Measurements from ENCODE around the gene PTPRO. TPM values are rescaled to one million over a fixed set of nuclear protein-coding genes. Genes with fewer than 3 reads are reported as not detected.
A peak's percentile ranks its signal among the peaks of the same experiment; 100 is the strongest.

Gene PTPRO
- total RNA-seq, 2 donors from 2014 or later, result 1.1 to 4.5 TPM

GRCh38 chr12:15526033-15526432, 203.7 kb downstream of the PTPRO start:
- peak; percentile 57 for ATAC-seq
- Mint-ChIP-seq H3K4me3 (no peak overlapping the region), H3K27me3 (peaks cover 22% of the 10 kb centered on the region), H3K27ac (no peak overlapping the region), H3K36me3 (ENCODE audit: low read depth) (no peaks in the 10 kb centered on the region), H3K4me1 (peaks cover 2% of the 10 kb centered on the region)
- no peak for DNase-seq
- H3K9me3 ChIP-seq (ENCODE audit: control insufficient read depth, low read length, poor library complexity, severe bottlenecking), result no peaks in the 10 kb centered on the region

GRCh38 chr12:15527201-15528080, 205.1 kb downstream of the PTPRO start:
- Mint-ChIP-seq H3K27me3 (peaks cover 18% of the 10 kb centered on the region), H3K4me3 (no peak overlapping the region), H3K4me1 (peaks cover 4% of the 10 kb centered on the region), H3K36me3 (ENCODE audit: low read depth) (no peaks in the 10 kb centered on the region), H3K27ac (no peak overlapping the region)
- no peak for DNase-seq
- no peak for ATAC-seq
- H3K9me3 ChIP-seq (ENCODE audit: control insufficient read depth, low read length, poor library complexity, severe bottlenecking), result no peaks in the 10 kb centered on the region

GRCh38 chr12:15528666-15529065, 206.4 kb downstream of the PTPRO start:
- ATAC-seq (no peak), DNase-seq (no peak)
- H3K9me3 ChIP-seq (ENCODE audit: control insufficient read depth, low read length, poor library complexity, severe bottlenecking), result no peaks in the 10 kb centered on the region
- Mint-ChIP-seq H3K4me3 (no peak overlapping the region), H3K36me3 (ENCODE audit: low read depth) (no peaks in the 10 kb centered on the region), H3K27me3 (peaks cover 18% of the 10 kb centered on the region), H3K4me1 (peaks cover 6% of the 10 kb centered on the region), H3K27ac (no peak overlapping the region)

GRCh38 chr12:15530361-15530760, 208.1 kb downstream of the PTPRO start:
- H3K9me3 ChIP-seq (ENCODE audit: control insufficient read depth, low read length, poor library complexity, severe bottlenecking), result no peaks in the 10 kb centered on the region
- Mint-ChIP-seq H3K27me3 (peaks cover 3% of the 10 kb centered on the region), H3K36me3 (ENCODE audit: low read depth) (peaks cover 3% of the 10 kb centered on the region), H3K4me3 (no peak overlapping the region), H3K4me1 (peaks cover 10% of the 10 kb centered on the region), H3K27ac (no peak overlapping the region)
- DNase-seq (no peak), ATAC-seq (no peak)

GRCh38 chr12:15532364-15532977, 210.2 kb downstream of the PTPRO start:
- ATAC-seq (peak; percentile 81), DNase-seq (peak in 1 of 3 donors; percentile 27)
- no peaks in the 10 kb centered on the region for H3K9me3 ChIP-seq (ENCODE audit: control insufficient read depth, low read length, poor library complexity, severe bottlenecking)
- Mint-ChIP-seq H3K27me3 (no peaks in the 10 kb centered on the region), H3K36me3 (ENCODE audit: low read depth) (peaks cover 3% of the 10 kb centered on the region), H3K4me1 (peaks cover 10% of the 10 kb centered on the region), H3K27ac (no peak overlapping the region), H3K4me3 (no peak overlapping the region)

- H3K9me3 ChIP-seq (ENCODE audit: control insufficient read depth, low read length, poor library complexity, severe bottlenecking), result no peaks in the 10 kb centered on the region
- peaks cover 10% of the 10 kb centered on the region for H3K4me1 Mint-ChIP-seq
- H3K36me3 Mint-ChIP-seq (ENCODE audit: low read depth), result peaks cover 3% of the 10 kb centered on the region
- peak overlapping the region; percentile 76 for H3K4me3 Mint-ChIP-seq
- no peaks in the 10 kb centered on the region for H3K27me3 Mint-ChIP-seq
- DNase-seq (no peak), ATAC-seq (peak; percentile 81)
- H3K27ac Mint-ChIP-seq, result peak overlapping the region; percentile 61
These were observed 212.0 kb downstream of the PTPRO start for GRCh38 chr12:15534322-15534721.

GRCh38 chr12:15534874-15535273, 212.6 kb downstream of the PTPRO start:
- Mint-ChIP-seq H3K4me1 (peaks cover 10% of the 10 kb centered on the region), H3K27ac (no peak overlapping the region), H3K4me3 (no peak overlapping the region), H3K36me3 (ENCODE audit: low read depth) (peaks cover 3% of the 10 kb centered on the region), H3K27me3 (no peaks in the 10 kb centered on the region)
- no peaks in the 10 kb centered on the region for H3K9me3 ChIP-seq (ENCODE audit: control insufficient read depth, low read length, poor library complexity, severe bottlenecking)
- ATAC-seq, result no peak
- DNase-seq, result no peak

- H3K36me3 Mint-ChIP-seq (ENCODE audit: low read depth), result peaks cover 3% of the 10 kb centered on the region
- ATAC-seq (no peak), DNase-seq (no peak)
- no peaks in the 10 kb centered on the region for H3K27me3 Mint-ChIP-seq
- H3K4me3 Mint-ChIP-seq, result no peak overlapping the region
- no peak overlapping the region for H3K27ac Mint-ChIP-seq
- H3K9me3 ChIP-seq (ENCODE audit: control insufficient read depth, low read length, poor library complexity, severe bottlenecking), result no peaks in the 10 kb centered on the region
- H3K4me1 Mint-ChIP-seq, result peaks cover 10% of the 10 kb centered on the region
These were observed 213.1 kb downstream of the PTPRO start for GRCh38 chr12:15535352-15535781.

GRCh38 chr12:15536446-15536845, 214.1 kb downstream of the PTPRO start:
- H3K4me1 Mint-ChIP-seq, result peaks cover 7% of the 10 kb centered on the region
- H3K9me3 ChIP-seq (ENCODE audit: control insufficient read depth, low read length, poor library complexity, severe bottlenecking), result no peaks in the 10 kb centered on the region
- peaks cover 3% of the 10 kb centered on the region for H3K36me3 Mint-ChIP-seq (ENCODE audit: low read depth)
- DNase-seq (no peak), ATAC-seq (no peak)
- H3K27ac Mint-ChIP-seq, result no peak overlapping the region
- H3K27me3 Mint-ChIP-seq, result no peaks in the 10 kb centered on the region
- no peak overlapping the region for H3K4me3 Mint-ChIP-seq

GRCh38 chr12:15538881-15539280, 216.6 kb downstream of the PTPRO start:
- Mint-ChIP-seq H3K27me3 (no peaks in the 10 kb centered on the region), H3K27ac (no peak overlapping the region), H3K36me3 (ENCODE audit: low read depth) (peaks cover 7% of the 10 kb centered on the region), H3K4me1 (peaks cover 3% of the 10 kb centered on the region), H3K4me3 (no peak overlapping the region)
- no peaks in the 10 kb centered on the region for H3K9me3 ChIP-seq (ENCODE audit: control insufficient read depth, low read length, poor library complexity, severe bottlenecking)
- DNase-seq (no peak), ATAC-seq (no peak)

GRCh38 chr12:15540005-15540404, 217.7 kb downstream of the PTPRO start:
- ATAC-seq (no peak), DNase-seq (no peak)
- H3K36me3 Mint-ChIP-seq (ENCODE audit: low read depth), result peaks cover 4% of the 10 kb centered on the region
- no peak overlapping the region for H3K4me3 Mint-ChIP-seq
- no peaks in the 10 kb centered on the region for H3K27me3 Mint-ChIP-seq
- no peak overlapping the region for H3K27ac Mint-ChIP-seq
- no peaks in the 10 kb centered on the region for H3K9me3 ChIP-seq (ENCODE audit: control insufficient read depth, low read length, poor library complexity, severe bottlenecking)
- peaks cover 9% of the 10 kb centered on the region for H3K4me1 Mint-ChIP-seq

- H3K9me3 ChIP-seq (ENCODE audit: control insufficient read depth, low read length, poor library complexity, severe bottlenecking), result no peaks in the 10 kb centered on the region
- H3K36me3 Mint-ChIP-seq (ENCODE audit: low read depth), result peaks cover 4% of the 10 kb centered on the region
- ATAC-seq (no peak), DNase-seq (no peak)
- no peak overlapping the region for H3K27ac Mint-ChIP-seq
- peaks cover 13% of the 10 kb centered on the region for H3K4me1 Mint-ChIP-seq
- no peaks in the 10 kb centered on the region for H3K27me3 Mint-ChIP-seq
- no peak overlapping the region for H3K4me3 Mint-ChIP-seq
These were observed 218.2 kb downstream of the PTPRO start for GRCh38 chr12:15540469-15540872.

GRCh38 chr12:15541996-15542631, 219.8 kb downstream of the PTPRO start:
- Mint-ChIP-seq H3K4me3 (no peak overlapping the region), H3K4me1 (peaks cover 17% of the 10 kb centered on the region), H3K36me3 (ENCODE audit: low read depth) (peaks cover 4% of the 10 kb centered on the region), H3K27ac (no peak overlapping the region), H3K27me3 (no peaks in the 10 kb centered on the region)
- ATAC-seq (no peak), DNase-seq (no peak)
- H3K9me3 ChIP-seq (ENCODE audit: control insufficient read depth, low read length, poor library complexity, severe bottlenecking), result no peaks in the 10 kb centered on the region
